Prostate gland (tissue), 2 donors: Measurements from ENCODE around the gene NKD2.

Experiments
- POLR2A ChIP-seq: fragments of 450-650 bp; IDR thresholded peaks from one replicate; pipeline ENCODE4 v1.6.1; 2016; ENCODE audit warnings: antibody characterized with exemption, mild to moderate bottlenecking
- TF ChIP-seq, protein P1 (sequence below), 4 experiments: fragments of 200-600 bp in 2 of 4; fragments of 450-650 bp in 2 of 4; sonication (generic) in 2 of 4; IDR thresholded peaks; 1 replicate in 3 of 4; 2 replicates in 1 of 4; pipeline ENCODE4 v1.5.1; 2016 to 2019; ENCODE audit warnings: antibody characterized with exemption in 4 of 4, mild to moderate bottlenecking in 2 of 4, moderate library complexity in 2 of 4

DNA sequence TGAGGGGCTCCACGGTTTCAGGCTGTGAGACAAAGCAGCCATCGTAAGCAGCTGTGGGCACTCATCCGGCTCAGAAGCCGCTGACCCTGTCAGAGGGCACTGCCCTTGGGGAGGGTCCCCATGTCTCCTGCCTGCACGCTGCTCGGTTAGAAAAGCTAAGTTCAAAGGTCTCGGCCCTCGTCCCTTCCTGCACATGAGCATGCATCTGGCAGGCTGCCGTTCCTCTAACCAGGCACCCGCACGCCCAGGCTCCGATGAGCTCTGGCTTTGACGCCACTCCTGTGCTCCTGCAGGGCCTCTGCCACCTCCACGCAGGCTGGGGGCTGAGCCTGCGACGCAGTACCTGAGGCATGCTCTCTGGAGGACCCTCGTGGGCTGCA, 51.3 kb downstream of the NKD2 start:
- TF ChIP-seq POLR2A, result no peak
- TF ChIP-seq, protein P1, sequence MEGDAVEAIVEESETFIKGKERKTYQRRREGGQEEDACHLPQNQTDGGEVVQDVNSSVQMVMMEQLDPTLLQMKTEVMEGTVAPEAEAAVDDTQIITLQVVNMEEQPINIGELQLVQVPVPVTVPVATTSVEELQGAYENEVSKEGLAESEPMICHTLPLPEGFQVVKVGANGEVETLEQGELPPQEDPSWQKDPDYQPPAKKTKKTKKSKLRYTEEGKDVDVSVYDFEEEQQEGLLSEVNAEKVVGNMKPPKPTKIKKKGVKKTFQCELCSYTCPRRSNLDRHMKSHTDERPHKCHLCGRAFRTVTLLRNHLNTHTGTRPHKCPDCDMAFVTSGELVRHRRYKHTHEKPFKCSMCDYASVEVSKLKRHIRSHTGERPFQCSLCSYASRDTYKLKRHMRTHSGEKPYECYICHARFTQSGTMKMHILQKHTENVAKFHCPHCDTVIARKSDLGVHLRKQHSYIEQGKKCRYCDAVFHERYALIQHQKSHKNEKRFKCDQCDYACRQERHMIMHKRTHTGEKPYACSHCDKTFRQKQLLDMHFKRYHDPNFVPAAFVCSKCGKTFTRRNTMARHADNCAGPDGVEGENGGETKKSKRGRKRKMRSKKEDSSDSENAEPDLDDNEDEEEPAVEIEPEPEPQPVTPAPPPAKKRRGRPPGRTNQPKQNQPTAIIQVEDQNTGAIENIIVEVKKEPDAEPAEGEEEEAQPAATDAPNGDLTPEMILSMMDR (IDR thresholded peaks at IDR 0.05), result no peak
